ENCODE results near the gene SRBD1. TPM values are rescaled to one million over a fixed set of nuclear protein-coding genes. Genes with fewer than 3 reads are reported as not detected.

The SRBD1 gene
- total and polyA plus RNA-seq, 2 experiments from 2014 or later = 27.4 to 46.3 TPM

GRCh38 chr2:45401431-45401922, 209.6 kb downstream of the SRBD1 start:
- H2AFZ ChIP-seq = no peak overlapping the region
- DNase-seq (ENCODE audit: low spot score) (no peak), ATAC-seq (no peak)
- H3K27ac Mint-ChIP-seq = 0 out of 2 replicates have a peak overlapping the region, but pooled peaks have one; percentile 5
- H3K36me3 ChIP-seq (ENCODE audit: insufficient read depth) = no peaks in the 10 kb centered on the region
- TF ChIP-seq POLR2AphosphoS5 (IDR thresholded peaks at IDR 0.05; ENCODE audit: low read depth) (no peak), REST (IDR thresholded peaks at IDR 0.05; ENCODE audit: unreplicated experiment) (no peak), ZNF462 (CRISPR knock-in tag; IDR thresholded peaks at IDR 0.05) (no peak), CREB1 (CRISPR knock-in tag; IDR thresholded peaks at IDR 0.05; ENCODE audit: low read depth) (no peak), JUNB (IDR thresholded peaks at IDR 0.05; ENCODE audit: unreplicated experiment) (no peak), CTCF (conservative IDR thresholded peaks at IDR 0.05; ENCODE audit: low read depth in 2 of 2) (no peak), ZNF114 (CRISPR knock-in tag; IDR thresholded peaks at IDR 0.05) (no peak), ZNF331 (CRISPR knock-in tag; IDR thresholded peaks at IDR 0.05; ENCODE audit: low read depth) (no peak), NANOG (IDR thresholded peaks at IDR 0.05; ENCODE audit: borderline replicate concordance) (no peak), EZH2phosphoT487 (IDR thresholded peaks at IDR 0.05; ENCODE audit: unreplicated experiment) (no peak), ETS1 (IDR thresholded peaks at IDR 0.05) (no peak), EZH2 (IDR thresholded peaks at IDR 0.05; ENCODE audit: low read depth, unreplicated experiment) (no peak), STAT1 (IDR thresholded peaks at IDR 0.05; ENCODE audit: unreplicated experiment) (no peak)
- peaks cover 46% of the 10 kb centered on the region for H3K4me1 ChIP-seq (ENCODE audit: insufficient read depth)
- no peak overlapping the region for H3K27ac ChIP-seq (ENCODE audit: low read depth)
- H3K27me3 ChIP-seq (ENCODE audit: insufficient read depth) = no peaks in the 10 kb centered on the region
- H3K9me2 ChIP-seq (ENCODE audit: insufficient read depth) = no peaks in the 10 kb centered on the region
- 0 out of 2 replicates have a peak overlapping the region, but pooled peaks have one; percentile 11 for H3K4me2 ChIP-seq
- no peaks in the 10 kb centered on the region for H3K9me3 Mint-ChIP-seq
- peaks cover 47% of the 10 kb centered on the region for H3K4me1 Mint-ChIP-seq
- no peaks in the 10 kb centered on the region for H3K79me2 ChIP-seq (replicated peaks; ENCODE audit: insufficient read depth)
- no peaks in the 10 kb centered on the region for H3K36me3 Mint-ChIP-seq (ENCODE audit: low read depth)
- H3K4me3 Mint-ChIP-seq = no peak overlapping the region
- H3K27me3 Mint-ChIP-seq (ENCODE audit: insufficient read depth, low read depth, poor library complexity) = peaks cover 2% of the 10 kb centered on the region
- no peaks in the 10 kb centered on the region for H3F3A ChIP-seq (replicated peaks; ENCODE audit: low read depth)
- H4K20me1 ChIP-seq (replicated peaks; ENCODE audit: insufficient read depth) = no peaks in the 10 kb centered on the region
- no peak overlapping the region for H3K4me3 ChIP-seq
